GM12878 (cell line): ENCODE measurements around the gene KHDRBS1.

Experiments
- ASH2L ChIP-seq: fragments of 300-600, 200-600 bp; sonication (generic); IDR thresholded peaks from 2 replicates; pipeline ENCODE4 v1.6.1; 2017; ENCODE audit warnings: low read depth, mild to moderate bottlenecking, borderline replicate concordance
- BRCA1 ChIP-seq: IDR thresholded peaks from 2 replicates; pipeline ENCODE4 v1.6.1; 2011; ENCODE audit warnings: low read depth, low read length, improper control_type of control experiment
- CHD2 ChIP-seq: IDR thresholded peaks from 2 replicates; pipeline ENCODE4 v1.6.1; 2011; ENCODE audit warnings: low read depth, low read length, improper control_type of control experiment, borderline replicate concordance
- EP300 ChIP-seq, 2 experiments: fragments of 150-350 bp in 1 of 2; IDR thresholded peaks; 2 replicates each; pipeline ENCODE4 v1.6.1; 2011 to 2012; ENCODE audit warnings: low read depth in 2 of 2, low read length in 2 of 2, borderline replicate concordance in 1 of 2, improper control_type of control experiment in 1 of 2, inconsistent platforms in 1 of 2; ENCODE audit not compliant: control insufficient read depth in 1 of 2
- EZH2 ChIP-seq: IDR thresholded peaks from 2 replicates; pipeline ENCODE4 v1.6.1; 2012; ENCODE audit warnings: low read depth, mild to moderate bottlenecking, control low read depth, inconsistent platforms, low read length, borderline replicate concordance; ENCODE audit not compliant: control insufficient read depth
- MYB ChIP-seq: fragments of 150-350 bp; IDR thresholded peaks from 2 replicates; pipeline ENCODE4 v1.6.1; 2014; ENCODE audit warnings: mild to moderate bottlenecking, low read depth, low read length, borderline replicate concordance
- NFYA ChIP-seq: IDR thresholded peaks from 2 replicates; pipeline ENCODE4 v1.6.1; 2011; ENCODE audit warnings: low read depth, mild to moderate bottlenecking, low read length, improper control_type of control experiment, borderline replicate concordance
- RELA ChIP-seq: fragments of 450-650 bp; IDR thresholded peaks from 2 replicates; pipeline ENCODE4 v1.8.0; 2014; ENCODE audit warnings: borderline replicate concordance; ENCODE audit not compliant: partially characterized antibody
- TF ChIP-seq, protein P1 (sequence below): IDR thresholded peaks from 2 replicates; pipeline ENCODE4 v1.6.1; 2011; ENCODE audit warnings: borderline replicate concordance, low read depth, mild to moderate bottlenecking, moderate library complexity, mixed read lengths, low read length; ENCODE audit not compliant: insufficient read depth; ENCODE audit errors: extremely low read length
- TF ChIP-seq, protein P2 (sequence below), 3 experiments: IDR thresholded peaks in 2 of 3; conservative IDR thresholded peaks in 1 of 3; 2 replicates each; pipeline ENCODE4 v1.5.1; 2011; ENCODE audit warnings: low read depth in 3 of 3, low read length in 3 of 3, mild to moderate bottlenecking in 3 of 3, control low read depth in 2 of 3, moderate library complexity in 2 of 3, inconsistent platforms in 1 of 3, mixed read lengths in 1 of 3; ENCODE audit not compliant: control insufficient read depth in 2 of 3, insufficient read depth in 1 of 3; ENCODE audit errors: extremely low read depth in 1 of 3

DNA sequence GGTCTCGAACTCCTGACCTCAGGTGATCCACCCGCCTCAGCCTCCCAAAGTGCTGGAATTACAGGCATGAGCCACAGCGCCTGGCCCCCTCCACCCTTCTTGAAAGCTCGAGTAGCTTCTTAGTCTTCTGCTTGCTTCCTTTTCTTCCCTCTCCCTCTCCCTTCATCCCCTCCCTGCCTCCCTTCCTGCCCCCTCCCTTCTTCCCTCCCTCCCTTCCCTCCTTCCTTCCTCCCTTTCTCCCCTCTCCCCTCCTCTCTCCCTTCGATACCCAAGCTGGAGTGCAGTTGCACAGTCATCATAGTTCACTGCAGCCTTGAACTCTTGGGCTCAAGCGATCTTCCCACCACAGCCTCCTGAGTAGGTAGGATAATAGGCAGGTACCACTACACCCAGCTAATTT lies 11.8 kb downstream of the KHDRBS1 start:
- TF ChIP-seq, protein P1, sequence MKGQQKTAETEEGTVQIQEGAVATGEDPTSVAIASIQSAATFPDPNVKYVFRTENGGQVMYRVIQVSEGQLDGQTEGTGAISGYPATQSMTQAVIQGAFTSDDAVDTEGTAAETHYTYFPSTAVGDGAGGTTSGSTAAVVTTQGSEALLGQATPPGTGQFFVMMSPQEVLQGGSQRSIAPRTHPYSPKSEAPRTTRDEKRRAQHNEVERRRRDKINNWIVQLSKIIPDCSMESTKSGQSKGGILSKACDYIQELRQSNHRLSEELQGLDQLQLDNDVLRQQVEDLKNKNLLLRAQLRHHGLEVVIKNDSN = no peak
- no peak for TF ChIP-seq BRCA1
- TF ChIP-seq EZH2 = no peak
- TF ChIP-seq, protein P2, sequence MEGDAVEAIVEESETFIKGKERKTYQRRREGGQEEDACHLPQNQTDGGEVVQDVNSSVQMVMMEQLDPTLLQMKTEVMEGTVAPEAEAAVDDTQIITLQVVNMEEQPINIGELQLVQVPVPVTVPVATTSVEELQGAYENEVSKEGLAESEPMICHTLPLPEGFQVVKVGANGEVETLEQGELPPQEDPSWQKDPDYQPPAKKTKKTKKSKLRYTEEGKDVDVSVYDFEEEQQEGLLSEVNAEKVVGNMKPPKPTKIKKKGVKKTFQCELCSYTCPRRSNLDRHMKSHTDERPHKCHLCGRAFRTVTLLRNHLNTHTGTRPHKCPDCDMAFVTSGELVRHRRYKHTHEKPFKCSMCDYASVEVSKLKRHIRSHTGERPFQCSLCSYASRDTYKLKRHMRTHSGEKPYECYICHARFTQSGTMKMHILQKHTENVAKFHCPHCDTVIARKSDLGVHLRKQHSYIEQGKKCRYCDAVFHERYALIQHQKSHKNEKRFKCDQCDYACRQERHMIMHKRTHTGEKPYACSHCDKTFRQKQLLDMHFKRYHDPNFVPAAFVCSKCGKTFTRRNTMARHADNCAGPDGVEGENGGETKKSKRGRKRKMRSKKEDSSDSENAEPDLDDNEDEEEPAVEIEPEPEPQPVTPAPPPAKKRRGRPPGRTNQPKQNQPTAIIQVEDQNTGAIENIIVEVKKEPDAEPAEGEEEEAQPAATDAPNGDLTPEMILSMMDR (IDR thresholded peaks at IDR 0.05 in 2 of 3, conservative IDR thresholded peaks at IDR 0.05 in 1 of 3; ENCODE audit: control insufficient read depth in 2 of 3, extremely low read depth in 1 of 3, insufficient read depth in 1 of 3, low read depth in 3 of 3, low read length in 3 of 3) = no peak
- TF ChIP-seq NFYA = no peak
- TF ChIP-seq MYB = no peak
- no peak for TF ChIP-seq ASH2L
- no peak for TF ChIP-seq CHD2
- TF ChIP-seq EP300 (IDR thresholded peaks at IDR 0.05; ENCODE audit: borderline replicate concordance in 1 of 2, control insufficient read depth in 1 of 2, low read depth in 2 of 2, low read length in 2 of 2) = no peak
- TF ChIP-seq RELA = no peak
